ENCODE data around the gene ST8SIA6. TPM values are rescaled to one million over a fixed set of nuclear protein-coding genes. Genes with fewer than 3 reads are reported as not detected.

The ST8SIA6 gene
- total and polyA plus RNA-seq, 9 of the 15 experiments (the other 6 are each of a cell fraction or from before 2014, with no cell fraction given): 0.69 to 6.7 (median 5.0) TPM

DNA sequence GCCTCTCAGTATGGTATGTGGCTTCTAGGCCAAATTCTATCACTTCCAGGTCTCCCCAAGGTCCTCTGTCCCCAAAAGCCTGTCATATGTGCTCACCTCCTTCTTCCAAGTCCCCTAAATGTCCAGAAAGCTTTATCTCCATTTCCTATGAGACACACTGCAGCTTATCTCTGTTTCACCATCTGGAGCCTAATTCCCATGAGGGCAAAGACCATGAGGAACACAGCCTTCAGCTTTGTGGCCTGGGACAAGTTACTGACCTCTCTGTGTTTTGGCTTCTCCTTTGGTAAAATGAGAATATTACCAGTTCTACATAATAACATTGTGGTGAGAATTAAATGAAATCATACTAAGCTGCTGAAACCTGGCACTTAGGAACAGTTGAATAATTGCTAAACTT is 19.2 kb downstream of the ST8SIA6 start (continued):
- peak; percentile 65 for TF ChIP-seq GATA2 (CRISPR knock-in tag; IDR thresholded peaks at IDR 0.05)
- TF ChIP-seq TAL1 (IDR thresholded peaks at IDR 0.05): peak; percentile 82
- no peak for TF ChIP-seq CHD2 (IDR thresholded peaks at IDR 0.05; ENCODE audit: low read depth, low read length)
- TF ChIP-seq EHMT2 (IDR thresholded peaks at IDR 0.05): peak; percentile 20; the same call in 1 of the 2 replicates
- peak; percentile 76 for TF ChIP-seq MTA2 (IDR thresholded peaks at IDR 0.05; ENCODE audit: low read depth)
- peak; percentile 76; the same call in 1 of the 2 replicates for TF ChIP-seq SMARCE1 (IDR thresholded peaks at IDR 0.05)
- no peak for TF ChIP-seq ZNF699 (CRISPR knock-in tag; IDR thresholded peaks at IDR 0.05; ENCODE audit: insufficient replicate concordance)
- TF ChIP-seq, protein P1, sequence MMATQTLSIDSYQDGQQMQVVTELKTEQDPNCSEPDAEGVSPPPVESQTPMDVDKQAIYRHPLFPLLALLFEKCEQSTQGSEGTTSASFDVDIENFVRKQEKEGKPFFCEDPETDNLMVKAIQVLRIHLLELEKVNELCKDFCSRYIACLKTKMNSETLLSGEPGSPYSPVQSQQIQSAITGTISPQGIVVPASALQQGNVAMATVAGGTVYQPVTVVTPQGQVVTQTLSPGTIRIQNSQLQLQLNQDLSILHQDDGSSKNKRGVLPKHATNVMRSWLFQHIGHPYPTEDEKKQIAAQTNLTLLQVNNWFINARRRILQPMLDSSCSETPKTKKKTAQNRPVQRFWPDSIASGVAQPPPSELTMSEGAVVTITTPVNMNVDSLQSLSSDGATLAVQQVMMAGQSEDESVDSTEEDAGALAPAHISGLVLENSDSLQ (IDR thresholded peaks at IDR 0.05): peak; percentile 19; the same call in 1 of the 2 replicates
- TF ChIP-seq, protein P2, sequence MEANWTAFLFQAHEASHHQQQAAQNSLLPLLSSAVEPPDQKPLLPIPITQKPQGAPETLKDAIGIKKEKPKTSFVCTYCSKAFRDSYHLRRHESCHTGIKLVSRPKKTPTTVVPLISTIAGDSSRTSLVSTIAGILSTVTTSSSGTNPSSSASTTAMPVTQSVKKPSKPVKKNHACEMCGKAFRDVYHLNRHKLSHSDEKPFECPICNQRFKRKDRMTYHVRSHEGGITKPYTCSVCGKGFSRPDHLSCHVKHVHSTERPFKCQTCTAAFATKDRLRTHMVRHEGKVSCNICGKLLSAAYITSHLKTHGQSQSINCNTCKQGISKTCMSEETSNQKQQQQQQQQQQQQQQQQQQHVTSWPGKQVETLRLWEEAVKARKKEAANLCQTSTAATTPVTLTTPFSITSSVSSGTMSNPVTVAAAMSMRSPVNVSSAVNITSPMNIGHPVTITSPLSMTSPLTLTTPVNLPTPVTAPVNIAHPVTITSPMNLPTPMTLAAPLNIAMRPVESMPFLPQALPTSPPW (CRISPR knock-in tag; IDR thresholded peaks at IDR 0.05): no peak; the same call in 1 of the 2 replicates
- peak; percentile 43; the same call in 1 of the 2 replicates for TF ChIP-seq ETV1 (tag; conservative IDR thresholded peaks at IDR 0.05; ENCODE audit: low read depth)
- TF ChIP-seq, protein P3, sequence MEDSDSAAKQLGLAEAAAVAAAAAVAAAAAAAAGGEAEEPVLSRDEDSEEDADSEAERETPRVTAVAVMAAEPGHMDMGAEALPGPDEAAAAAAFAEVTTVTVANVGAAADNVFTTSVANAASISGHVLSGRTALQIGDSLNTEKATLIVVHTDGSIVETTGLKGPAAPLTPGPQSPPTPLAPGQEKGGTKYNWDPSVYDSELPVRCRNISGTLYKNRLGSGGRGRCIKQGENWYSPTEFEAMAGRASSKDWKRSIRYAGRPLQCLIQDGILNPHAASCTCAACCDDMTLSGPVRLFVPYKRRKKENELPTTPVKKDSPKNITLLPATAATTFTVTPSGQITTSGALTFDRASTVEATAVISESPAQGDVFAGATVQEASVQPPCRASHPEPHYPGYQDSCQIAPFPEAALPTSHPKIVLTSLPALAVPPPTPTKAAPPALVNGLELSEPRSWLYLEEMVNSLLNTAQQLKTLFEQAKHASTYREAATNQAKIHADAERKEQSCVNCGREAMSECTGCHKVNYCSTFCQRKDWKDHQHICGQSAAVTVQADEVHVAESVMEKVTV (CRISPR knock-in tag; IDR thresholded peaks at IDR 0.05): no peak
- TF ChIP-seq, protein P4, sequence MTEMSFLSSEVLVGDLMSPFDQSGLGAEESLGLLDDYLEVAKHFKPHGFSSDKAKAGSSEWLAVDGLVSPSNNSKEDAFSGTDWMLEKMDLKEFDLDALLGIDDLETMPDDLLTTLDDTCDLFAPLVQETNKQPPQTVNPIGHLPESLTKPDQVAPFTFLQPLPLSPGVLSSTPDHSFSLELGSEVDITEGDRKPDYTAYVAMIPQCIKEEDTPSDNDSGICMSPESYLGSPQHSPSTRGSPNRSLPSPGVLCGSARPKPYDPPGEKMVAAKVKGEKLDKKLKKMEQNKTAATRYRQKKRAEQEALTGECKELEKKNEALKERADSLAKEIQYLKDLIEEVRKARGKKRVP (CRISPR knock-in tag; IDR thresholded peaks at IDR 0.05): no peak
- peak; percentile 82 for TF ChIP-seq EP300 (IDR thresholded peaks at IDR 0.05; ENCODE audit: low read length)
- TF ChIP-seq, protein P5, sequence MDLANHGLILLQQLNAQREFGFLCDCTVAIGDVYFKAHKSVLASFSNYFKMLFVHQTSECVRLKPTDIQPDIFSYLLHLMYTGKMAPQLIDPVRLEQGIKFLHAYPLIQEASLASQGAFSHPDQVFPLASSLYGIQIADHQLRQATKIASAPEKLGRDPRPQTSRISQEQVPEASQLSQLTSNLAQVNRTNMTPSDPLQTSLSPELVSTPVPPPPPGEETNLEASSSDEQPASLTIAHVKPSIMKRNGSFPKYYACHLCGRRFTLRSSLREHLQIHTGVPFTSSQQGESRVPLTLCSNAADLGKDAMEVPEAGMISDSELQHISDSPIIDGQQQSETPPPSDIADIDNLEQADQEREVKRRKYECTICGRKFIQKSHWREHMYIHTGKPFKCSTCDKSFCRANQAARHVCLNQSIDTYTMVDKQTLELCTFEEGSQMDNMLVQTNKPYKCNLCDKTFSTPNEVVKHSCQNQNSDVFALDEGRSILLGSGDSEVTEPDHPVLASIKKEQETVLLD (IDR thresholded peaks at IDR 0.05): 0 out of 2 replicates have a peak, but pooled peaks have one; percentile 42
- TF ChIP-seq ADNP (tag; IDR thresholded peaks at IDR 0.05): peak; percentile 57; the same call in 1 of the 2 replicates
- TF ChIP-seq HDAC2 (IDR thresholded peaks at IDR 0.05): peak; percentile 53; the same call in 1 of the 2 replicates
- no peak for TF ChIP-seq CEBPB (tag; IDR thresholded peaks at IDR 0.05)
- peak; percentile 47; the same call in 1 of the 2 replicates for TF ChIP-seq GATAD2B (IDR thresholded peaks at IDR 0.05; ENCODE audit: borderline replicate concordance)
- peak; percentile 88 for TF ChIP-seq ZFP36 (IDR thresholded peaks at IDR 0.05; ENCODE audit: low read depth, low read length, partially characterized antibody)
- peak; percentile 49; the same call in 1 of the 2 replicates for TF ChIP-seq MTA3 (IDR thresholded peaks at IDR 0.05; ENCODE audit: borderline replicate concordance)
- peak; percentile 56; the same call in 1 of the 2 replicates for TF ChIP-seq CC2D1A (IDR thresholded peaks at IDR 0.05)
- TF ChIP-seq CBFA2T2 (conservative IDR thresholded peaks at IDR 0.05): peak; percentile 78
- TF ChIP-seq TBL1XR1 (IDR thresholded peaks at IDR 0.05; ENCODE audit: low read length in 2 of 2): peak in 1 of 2 experiments; percentile 63; a peak in 1 of 4 replicates
- peak; percentile 87 for TF ChIP-seq MYC (IDR thresholded peaks at IDR 0.05; ENCODE audit: low read depth, low read length)
- no peak for TF ChIP-seq MYC (CRISPR knock-in tag; IDR thresholded peaks at IDR 0.05; ENCODE audit: borderline replicate concordance, low read depth)

All from K562 (cell line).